RPMI8226 (cell line): Measurements from ENCODE around the gene PRUNE1.
A peak's percentile ranks its signal among the peaks of the same experiment; 100 is the strongest.

Source experiments
- DNase-seq: peaks from one replicate; pipeline ENCODE4 v3.0.0-alpha.2; 2015

The PRUNE1 gene

GRCh38 chr1:151007853-151008243 lies 401 bp upstream of the PRUNE1 start:
- no peak for DNase-seq

- no peak for DNase-seq
Observed at GRCh38 chr1:151009206-151009587, 948 bp downstream of the PRUNE1 start.

DNA sequence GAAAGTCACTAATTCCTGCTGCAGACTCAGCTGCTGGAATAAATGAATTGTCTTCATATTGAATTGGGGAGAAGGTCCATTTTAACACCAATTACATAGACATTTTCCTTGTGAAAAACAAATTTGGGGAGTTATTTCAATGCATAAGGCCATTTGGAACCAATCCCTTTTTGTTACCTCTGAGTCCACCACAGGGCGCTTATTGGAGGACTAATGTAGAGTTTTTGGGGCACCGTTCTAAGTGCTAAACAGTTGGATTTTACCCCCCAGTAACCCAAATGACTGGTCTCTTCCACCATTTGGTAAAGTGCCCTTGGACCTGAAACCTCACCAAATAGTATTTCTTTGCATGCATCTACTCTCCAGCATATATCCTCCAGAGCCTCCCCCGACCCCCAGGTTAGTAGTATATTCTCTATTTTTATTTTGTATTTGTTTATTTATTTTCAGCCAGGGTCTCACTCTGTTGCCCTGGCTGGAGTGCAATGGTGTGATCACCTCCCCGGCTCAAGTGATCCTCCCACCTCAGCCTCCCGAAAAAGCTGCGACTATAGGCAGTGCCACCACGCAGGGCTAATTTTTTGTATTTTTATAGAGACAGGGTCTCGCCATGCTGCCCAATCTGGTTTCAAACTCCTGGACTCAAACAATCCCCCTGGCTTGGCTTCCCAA lies 1.6 kb downstream of the PRUNE1 start:
- DNase-seq, result no peak

DNA sequence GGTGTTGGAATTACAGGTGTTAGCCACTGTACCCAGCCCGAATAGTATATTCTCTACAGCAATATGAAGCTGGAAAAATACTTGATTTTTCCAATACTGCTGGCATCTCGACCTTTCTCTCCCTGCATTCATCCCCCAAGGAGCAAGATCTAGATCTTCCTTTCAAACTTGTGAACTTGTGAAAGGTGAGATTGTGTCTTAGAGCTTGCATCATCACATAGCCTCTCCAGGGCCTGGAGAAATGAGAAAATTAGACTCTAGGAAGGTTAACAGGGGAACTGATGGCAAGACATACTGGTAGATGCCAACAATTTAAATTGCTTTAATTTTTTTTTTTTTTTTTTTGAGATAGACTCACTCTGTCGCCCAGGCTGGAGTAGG lies 2.1 kb downstream of the PRUNE1 start:
- no peak for DNase-seq

DNA sequence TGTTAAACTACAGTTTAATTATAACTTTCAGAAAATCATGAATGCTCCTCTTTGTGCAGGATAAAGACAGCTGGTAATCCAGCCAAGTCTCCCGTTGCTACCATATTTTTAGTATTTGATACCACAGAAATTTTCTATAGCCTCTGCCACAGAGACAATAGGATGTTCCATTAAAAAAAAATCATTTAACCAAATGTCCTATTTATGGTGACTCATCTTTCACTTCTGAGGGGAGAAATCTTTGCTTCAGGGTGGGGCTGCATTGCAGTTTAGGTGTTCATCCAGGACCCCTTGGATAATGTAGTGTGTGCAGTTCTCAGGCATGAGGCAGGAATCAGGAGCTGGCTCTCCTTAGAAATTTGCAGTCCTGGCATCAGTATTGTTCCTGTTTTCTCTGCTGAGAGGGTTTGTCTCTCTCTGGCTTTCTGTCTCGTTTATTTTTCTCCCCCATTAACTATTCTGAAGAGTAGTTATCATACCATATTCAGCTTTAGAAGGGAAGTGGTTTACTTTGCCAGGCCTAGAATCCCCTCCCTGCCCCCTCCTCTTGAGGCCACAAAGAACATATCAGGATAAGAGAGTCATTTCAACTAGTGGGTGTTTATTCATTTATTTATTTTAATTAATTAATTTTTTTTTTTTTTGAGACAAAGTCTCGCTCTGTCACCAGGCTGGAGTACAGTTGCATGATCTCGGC lies 3.1 kb downstream of the PRUNE1 start:
- DNase-seq, result no peak

DNA sequence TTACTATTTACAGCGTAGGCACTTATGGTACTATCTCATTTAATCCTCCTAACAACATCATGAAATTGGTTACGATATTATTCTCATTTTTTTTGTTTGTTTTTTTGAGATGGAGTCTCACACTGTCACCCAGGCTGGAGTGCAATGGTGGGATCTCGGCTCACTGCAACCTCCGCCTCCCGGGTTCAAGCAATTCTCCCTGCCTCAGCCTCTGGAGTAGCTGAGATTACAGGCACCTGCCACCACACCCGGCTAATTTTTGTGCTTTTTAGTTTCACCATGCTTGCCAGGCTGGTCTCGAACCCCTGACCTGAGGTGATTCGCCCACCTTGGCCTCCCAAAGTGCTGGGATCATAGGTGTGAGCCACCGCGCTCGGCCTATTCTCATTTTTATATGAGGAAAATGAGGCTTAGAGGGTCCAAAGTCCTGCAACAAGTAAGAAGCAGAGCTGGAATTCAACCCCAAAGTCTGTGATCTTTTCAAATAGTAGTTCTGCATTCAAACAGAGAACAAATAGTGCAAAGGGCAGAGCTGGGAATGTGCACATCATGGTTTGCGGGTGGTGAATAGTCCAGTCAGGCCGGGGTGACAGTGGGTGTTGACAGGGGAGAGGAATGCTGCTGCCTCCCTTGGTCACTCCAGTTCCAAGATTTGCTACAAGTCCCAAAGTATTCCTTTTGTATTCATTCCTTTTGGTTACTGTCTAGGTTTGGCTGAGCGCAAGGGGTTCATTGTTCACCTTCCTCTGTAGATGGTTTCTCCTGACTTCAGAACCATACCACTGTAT lies 4.6 kb downstream of the PRUNE1 start:
- no peak for DNase-seq

- DNase-seq, result no peak
Observed at GRCh38 chr1:151013518-151013917, 5.3 kb downstream of the PRUNE1 start.

DNA sequence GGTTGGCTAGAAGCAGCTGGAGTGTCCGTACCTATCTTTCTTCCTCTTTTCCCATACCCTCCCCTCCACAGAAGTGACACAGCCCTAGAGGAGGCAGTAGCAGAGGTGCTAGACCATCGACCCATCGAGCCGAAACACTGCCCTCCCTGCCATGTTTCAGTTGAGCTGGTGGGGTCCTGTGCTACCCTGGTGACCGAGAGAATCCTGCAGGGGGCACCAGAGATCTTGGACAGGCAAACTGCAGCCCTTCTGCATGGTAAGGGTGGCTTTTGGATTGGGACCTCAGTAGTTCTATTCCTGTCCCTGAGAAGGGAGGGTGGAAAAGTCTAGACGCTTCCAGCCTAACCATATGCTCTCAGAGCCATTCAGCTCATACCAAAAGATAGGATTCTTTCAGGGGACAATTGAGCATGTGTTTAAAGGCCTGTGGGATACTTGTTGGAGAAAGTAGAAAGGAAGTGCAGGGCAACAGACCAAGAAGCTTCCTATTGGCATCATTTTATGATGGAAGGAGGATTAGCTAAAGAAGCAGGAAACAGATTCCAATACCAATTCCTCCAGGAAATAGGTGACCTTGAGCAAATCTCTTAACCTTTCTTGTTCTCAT lies 16.4 kb downstream of the PRUNE1 start:
- DNase-seq, result peak; percentile 73

GRCh38 chr1:151026460-151026859 lies 18.2 kb downstream of the PRUNE1 start:
- no peak for DNase-seq

GRCh38 chr1:151032164-151032563 lies 23.9 kb downstream of the PRUNE1 start:
- DNase-seq, result no peak

DNA sequence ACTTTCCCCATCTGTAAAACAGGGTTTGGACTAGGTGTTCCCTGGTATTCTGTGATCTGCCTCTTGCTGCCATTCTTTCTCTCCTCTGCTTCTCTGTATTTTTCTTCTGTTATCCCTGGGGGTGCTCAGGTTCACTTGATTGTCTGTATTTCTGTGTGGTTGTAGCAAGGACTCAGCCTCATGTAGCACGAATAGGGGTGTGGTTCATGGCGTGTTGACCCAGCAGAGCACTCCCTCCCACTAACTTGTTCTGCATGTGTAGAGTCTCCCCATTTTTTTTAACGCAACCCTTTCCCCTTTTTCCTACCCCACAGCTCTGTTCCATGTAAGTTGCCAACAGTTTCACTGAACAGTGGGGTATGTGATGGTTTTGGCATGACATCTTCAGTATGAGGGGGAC lies 26.9 kb downstream of the PRUNE1 start:
- DNase-seq, result no peak

DNA sequence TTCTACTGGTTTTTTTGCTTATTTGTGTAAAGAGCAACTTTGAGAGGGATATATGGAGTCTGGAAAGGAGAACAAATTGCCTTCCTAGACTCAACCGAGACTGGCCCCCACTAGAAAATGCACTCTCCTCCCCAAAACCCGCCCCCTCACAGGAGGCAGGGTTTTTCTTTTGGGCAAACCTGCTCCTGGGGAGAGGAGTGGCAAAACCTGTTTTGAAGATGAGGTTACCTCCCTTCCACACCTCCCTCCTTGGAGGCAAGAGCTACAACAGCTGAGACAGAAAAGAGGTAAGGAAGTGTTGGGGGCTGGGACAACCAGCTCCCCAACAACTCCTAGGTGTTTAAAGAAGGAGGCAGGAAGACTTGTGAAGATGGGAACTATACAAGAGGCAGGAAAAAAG lies 28.1 kb downstream of the PRUNE1 start, which contains the start of gene BNIPL:
BNIPL (plus strand) TSS at position 231 of the 400 bp plus-strand sequence; CDS start at position 371, 140 bp downstream.
- DNase-seq, result no peak

DNA sequence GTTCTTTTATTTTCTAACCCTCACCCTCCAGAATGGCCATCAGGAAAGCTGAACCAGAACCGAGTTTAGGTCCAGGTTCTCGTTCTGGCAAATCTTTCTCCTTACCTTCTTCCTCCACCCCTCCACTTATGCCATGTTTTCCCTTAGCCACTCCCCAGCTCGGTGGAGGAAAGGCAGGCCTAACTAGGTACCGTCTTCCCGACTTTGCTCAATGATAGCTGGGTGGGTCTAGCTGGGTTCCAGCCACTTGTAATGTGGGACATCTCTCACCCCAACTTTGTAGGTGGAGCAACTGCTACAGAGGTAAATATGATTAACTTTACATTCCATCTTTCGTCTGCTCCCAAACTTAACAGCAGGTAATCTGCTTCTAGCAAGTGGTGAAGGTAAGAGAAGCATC lies 28.8 kb downstream of the PRUNE1 start:
- no peak for DNase-seq

DNA sequence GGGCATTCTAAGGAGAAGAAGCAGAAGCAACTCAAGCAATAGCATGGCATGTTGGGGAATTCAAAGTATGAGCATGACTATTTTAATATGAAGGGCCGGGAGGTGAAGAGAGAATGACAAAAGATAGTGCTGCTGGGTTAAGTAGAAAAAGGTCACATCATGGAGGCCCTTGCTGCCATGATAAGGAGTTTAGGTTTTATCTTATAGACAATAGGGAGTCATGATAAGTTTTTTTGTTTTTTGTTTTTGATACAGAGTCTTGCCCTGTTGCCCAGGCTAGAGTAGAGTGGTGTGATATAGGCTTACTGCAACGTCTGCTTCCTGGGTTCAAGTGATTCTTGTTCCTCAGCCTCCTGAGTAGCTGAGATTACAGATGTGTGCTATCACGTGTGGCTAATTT lies 31.3 kb downstream of the PRUNE1 start:
- no peak for DNase-seq

DNA sequence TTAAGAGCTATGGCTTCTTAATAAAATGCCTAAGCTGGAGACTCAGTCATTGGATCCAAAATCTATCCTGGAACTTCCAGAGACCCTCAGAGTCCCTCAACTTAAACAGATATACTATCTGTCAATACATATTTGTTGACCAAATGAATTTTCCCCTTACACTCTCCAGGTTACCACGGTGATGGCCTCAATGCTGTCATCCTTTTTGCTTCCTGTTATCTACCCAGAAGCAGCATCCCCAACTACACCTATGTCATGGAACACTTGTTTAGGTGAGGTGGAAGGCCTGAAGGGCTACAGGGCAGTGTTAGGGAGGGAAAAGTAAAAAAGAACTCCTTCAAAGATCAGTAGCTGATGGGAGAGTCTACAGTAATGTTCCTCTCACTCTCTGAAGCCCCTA lies 34.9 kb downstream of the PRUNE1 start:
- DNase-seq, result no peak

- peak; percentile 64 for DNase-seq
Observed at GRCh38 chr1:151047591-151047924, 39.3 kb downstream of the PRUNE1 start, which contains the start of gene C1orf56. TSS of gene C1orf56 (plus strand) at chr1:151047751. CDS start at chr1:151047848, 97 bp downstream.

DNA sequence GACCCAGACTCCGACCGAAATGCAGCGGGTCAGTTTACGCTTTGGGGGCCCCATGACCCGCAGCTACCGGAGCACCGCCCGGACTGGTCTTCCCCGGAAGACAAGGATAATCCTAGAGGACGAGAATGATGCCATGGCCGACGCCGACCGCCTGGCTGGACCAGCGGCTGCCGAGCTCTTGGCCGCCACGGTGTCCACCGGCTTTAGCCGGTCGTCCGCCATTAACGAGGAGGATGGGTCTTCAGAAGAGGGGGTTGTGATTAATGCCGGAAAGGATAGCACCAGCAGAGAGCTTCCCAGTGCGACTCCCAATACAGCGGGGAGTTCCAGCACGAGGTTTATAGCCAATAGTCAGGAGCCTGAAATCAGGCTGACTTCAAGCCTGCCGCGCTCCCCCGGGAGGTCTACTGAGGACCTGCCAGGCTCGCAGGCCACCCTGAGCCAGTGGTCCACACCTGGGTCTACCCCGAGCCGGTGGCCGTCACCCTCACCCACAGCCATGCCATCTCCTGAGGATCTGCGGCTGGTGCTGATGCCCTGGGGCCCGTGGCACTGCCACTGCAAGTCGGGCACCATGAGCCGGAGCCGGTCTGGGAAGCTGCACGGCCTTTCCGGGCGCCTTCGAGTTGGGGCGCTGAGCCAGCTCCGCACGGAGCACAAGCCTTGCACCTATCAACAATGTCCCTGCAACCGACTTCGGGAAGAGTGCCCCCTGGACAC lies 39.8 kb downstream of the PRUNE1 start:
- peak; percentile 82 for DNase-seq

DNA sequence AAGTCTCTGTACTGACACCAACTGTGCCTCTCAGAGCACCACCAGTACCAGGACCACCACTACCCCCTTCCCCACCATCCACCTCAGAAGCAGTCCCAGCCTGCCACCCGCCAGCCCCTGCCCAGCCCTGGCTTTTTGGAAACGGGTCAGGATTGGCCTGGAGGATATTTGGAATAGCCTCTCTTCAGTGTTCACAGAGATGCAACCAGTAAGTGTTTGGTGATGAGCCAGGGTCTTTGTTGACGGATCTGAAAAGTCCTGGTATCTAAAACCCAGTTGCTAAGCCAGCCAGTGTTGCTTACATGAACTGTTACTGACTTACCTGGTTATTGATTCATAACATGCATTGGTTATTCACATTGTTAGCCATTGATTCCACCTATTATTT lies 40.4 kb downstream of the PRUNE1 start:
- no peak for DNase-seq

DNA sequence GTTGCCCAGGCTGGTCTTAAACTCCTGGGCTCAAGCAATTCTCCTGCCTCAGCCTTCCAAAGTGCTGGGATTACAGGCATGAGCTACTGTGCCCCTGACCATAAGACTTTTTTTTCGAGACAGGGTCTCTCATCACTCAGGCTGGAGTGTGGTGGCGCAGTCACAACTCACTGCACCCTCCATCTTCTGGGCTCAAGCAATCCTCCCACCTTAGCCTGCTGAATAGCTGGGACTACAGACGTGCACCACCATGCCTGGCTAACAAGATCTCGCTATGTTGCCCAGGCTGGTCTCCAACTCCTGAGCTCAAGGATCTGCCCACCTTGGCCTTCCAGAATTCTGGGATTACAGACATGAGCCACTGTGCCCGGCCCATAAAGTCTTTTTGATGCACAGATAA lies 41.2 kb downstream of the PRUNE1 start:
- DNase-seq, result no peak

DNA sequence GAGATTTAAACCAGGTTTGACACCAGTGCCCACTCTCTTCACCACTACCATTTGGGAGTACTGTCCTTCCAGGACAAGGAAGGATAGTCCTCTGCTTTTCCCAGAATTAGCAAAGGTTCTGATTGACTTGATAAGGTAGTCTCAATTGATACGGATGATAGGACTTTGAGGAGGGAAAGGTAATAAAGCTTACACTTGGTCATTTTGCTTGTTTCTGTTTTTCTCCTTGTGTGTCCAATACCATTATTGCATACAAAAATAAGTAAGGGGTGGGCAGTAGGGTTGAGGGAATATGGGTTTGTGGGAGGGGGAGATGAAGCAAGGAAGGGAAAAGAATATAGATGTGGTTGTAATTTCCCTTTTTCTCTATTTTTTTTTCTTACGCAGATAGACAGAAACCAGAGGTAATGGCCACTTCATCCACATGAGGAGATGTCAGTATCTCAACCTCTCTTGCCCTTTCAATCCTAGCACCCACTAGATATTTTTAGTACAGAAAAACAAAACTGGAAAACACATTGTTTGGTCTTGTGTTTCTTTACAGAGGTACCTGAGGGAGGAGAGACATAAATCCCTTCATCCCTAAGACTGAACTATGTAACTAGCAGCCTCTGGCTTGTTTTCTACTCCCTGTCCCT lies 41.9 kb downstream of the PRUNE1 start:
- no peak for DNase-seq

- DNase-seq, result no peak
Observed at GRCh38 chr1:151051356-151052009, 43.2 kb downstream of the PRUNE1 start.
